Gastroesophageal sphincter (tissue), 3 donors: ENCODE data around the gene NAA60.

ENCODE experiments used
- POLR2AphosphoS5 ChIP-seq: sonication (generic); formaldehyde crosslinking; IDR thresholded peaks from one replicate; pipeline ENCODE4 v1.6.1; 2017; ENCODE audit warnings: antibody characterized with exemption
- TF ChIP-seq, protein P1 (sequence below), 4 experiments: fragments of 200-600 bp in 2 of 4; fragments of 450-650 bp in 2 of 4; sonication (generic) in 1 of 4; IDR thresholded peaks; one replicate each; pipeline ENCODE4 v1.5.1; 2017 to 2019; ENCODE audit warnings: antibody characterized with exemption in 4 of 4, mild to moderate bottlenecking in 2 of 4, moderate library complexity in 2 of 4

DNA sequence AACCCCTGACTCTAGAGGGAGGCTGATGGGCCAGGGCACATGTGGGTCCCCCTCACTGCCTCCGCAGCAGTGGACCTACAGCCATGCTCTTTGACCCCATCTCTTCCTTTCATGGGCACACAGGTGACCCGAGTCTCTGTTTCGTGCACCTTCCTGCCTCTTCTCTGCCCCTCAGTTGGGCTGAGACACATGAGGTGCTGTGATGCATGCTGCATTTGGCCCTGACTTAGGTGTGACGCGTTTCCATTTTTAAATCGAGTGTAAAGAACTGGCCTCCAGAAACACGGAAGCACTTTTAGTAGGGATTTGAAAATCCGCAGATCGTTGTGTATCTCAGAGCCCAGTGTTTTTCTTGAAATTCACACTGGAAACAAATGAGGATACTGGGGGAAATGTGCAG, 27.2 kb downstream of the NAA60 start:
- TF ChIP-seq POLR2AphosphoS5 = no peak
- TF ChIP-seq, protein P1, sequence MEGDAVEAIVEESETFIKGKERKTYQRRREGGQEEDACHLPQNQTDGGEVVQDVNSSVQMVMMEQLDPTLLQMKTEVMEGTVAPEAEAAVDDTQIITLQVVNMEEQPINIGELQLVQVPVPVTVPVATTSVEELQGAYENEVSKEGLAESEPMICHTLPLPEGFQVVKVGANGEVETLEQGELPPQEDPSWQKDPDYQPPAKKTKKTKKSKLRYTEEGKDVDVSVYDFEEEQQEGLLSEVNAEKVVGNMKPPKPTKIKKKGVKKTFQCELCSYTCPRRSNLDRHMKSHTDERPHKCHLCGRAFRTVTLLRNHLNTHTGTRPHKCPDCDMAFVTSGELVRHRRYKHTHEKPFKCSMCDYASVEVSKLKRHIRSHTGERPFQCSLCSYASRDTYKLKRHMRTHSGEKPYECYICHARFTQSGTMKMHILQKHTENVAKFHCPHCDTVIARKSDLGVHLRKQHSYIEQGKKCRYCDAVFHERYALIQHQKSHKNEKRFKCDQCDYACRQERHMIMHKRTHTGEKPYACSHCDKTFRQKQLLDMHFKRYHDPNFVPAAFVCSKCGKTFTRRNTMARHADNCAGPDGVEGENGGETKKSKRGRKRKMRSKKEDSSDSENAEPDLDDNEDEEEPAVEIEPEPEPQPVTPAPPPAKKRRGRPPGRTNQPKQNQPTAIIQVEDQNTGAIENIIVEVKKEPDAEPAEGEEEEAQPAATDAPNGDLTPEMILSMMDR (IDR thresholded peaks at IDR 0.05) = no peak
